ENCODE measurements around the gene KCNH3.
A peak's percentile ranks its signal among the peaks of the same experiment; 100 is the strongest.

Gene KCNH3

DNA sequence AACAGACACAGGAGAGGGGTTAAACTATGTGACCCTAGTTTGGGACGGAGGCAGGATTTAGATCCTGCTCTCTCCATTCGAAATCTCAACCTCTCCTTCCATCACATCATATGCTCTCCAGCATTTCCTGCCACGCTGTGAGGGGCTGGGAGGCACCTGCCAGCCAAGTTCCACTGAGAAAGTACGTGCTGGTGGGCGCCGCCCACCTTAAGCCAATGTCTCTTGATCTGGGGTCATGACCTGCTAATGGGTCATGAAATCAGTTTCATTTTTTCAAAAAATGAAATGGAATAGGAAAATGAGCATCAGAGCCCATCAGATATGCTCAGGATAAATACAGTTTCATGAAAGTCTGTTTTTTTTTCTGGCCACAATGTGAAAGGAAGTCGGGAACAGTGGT, 21.9 kb downstream of the KCNH3 start:
- no peak for DNase-seq (ENCODE audit: low spot score)

GRCh38 chr12:49562233-49562632, 23.4 kb downstream of the KCNH3 start:
- no peak for DNase-seq (ENCODE audit: low spot score)

DNA sequence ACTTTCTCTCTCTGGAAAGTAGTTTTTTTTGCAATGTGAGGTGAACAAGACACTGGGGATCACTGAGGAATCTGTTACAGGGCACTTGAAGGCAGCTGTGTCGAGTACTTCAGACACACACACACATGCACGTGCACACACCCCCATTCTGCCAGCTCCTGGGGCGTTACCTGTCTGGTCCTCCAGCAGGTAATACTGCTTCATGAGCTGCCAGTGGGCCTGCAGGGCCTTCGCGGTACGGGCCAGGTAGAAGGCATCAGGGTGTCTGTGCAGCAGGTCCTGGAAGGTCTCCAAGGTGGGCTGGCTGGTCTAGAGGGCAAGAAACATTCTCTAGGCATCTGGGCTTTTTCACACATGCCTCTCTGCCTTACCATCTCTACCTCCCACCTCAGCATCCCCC, 24.0 kb downstream of the KCNH3 start:
- DNase-seq (ENCODE audit: low spot score): no peak

- DNase-seq (ENCODE audit: low spot score): no peak
Measured at GRCh38 chr12:49563951-49564685, 25.3 kb downstream of the KCNH3 start.

DNA sequence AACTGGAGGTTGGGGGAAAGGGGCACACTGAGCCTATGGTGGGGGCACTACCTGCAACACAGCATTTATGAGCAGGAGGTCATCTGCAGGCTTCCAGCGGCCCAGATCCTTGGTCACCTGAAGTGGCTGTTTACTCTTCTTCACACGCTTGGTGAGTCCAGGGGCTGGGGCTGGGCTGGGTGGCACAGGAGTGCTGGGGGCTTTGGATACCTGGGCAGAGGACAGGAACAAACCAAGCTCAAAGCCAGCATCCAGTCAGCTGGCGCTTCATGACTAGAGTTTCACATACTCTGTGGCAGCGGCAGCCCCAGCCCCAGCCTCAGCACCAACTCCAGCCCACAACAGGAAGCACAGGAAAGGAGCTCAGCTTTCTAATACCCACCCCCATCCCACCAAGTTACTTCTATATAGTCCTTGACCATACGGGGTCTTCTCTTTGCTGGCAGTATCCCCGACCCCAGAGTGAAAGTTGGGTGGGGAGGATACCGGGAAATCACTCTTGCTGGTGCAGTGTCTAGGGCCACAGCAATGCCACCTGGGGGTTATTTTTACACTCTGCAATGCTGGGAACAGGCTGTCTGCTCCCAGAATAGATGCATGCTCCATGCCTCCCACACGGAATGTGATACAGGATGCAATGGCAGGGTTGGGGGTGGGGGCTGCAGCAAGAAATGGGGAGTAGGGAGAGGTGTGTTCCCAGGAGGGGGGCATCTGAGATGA, 26.0 kb downstream of the KCNH3 start:
- no peak for DNase-seq (ENCODE audit: low spot score)

GRCh38 chr12:49565406-49566265, 26.8 kb downstream of the KCNH3 start:
- DNase-seq (ENCODE audit: low spot score): no peak

GRCh38 chr12:49566361-49566760, 27.5 kb downstream of the KCNH3 start:
- no peak for DNase-seq (ENCODE audit: low spot score)

- peak; percentile 18 for DNase-seq (ENCODE audit: low spot score)
Measured at GRCh38 chr12:49567302-49567610, 28.4 kb downstream of the KCNH3 start.

- DNase-seq (ENCODE audit: low spot score): peak; percentile 93
Measured at GRCh38 chr12:49567611-49568441, 29.0 kb downstream of the KCNH3 start, which contains the start of gene MCRS1. Gene MCRS1 (minus strand): TSS chr12:49568142. CDS start chr12:49566731, 1,411 bp downstream.

- peak; percentile 82 for DNase-seq (ENCODE audit: low spot score)
Measured at GRCh38 chr12:49568442-49569162, 29.8 kb downstream of the KCNH3 start.

GRCh38 chr12:49577589-49578315, 38.9 kb downstream of the KCNH3 start:
- no peak for DNase-seq (ENCODE audit: low spot score)

DNA sequence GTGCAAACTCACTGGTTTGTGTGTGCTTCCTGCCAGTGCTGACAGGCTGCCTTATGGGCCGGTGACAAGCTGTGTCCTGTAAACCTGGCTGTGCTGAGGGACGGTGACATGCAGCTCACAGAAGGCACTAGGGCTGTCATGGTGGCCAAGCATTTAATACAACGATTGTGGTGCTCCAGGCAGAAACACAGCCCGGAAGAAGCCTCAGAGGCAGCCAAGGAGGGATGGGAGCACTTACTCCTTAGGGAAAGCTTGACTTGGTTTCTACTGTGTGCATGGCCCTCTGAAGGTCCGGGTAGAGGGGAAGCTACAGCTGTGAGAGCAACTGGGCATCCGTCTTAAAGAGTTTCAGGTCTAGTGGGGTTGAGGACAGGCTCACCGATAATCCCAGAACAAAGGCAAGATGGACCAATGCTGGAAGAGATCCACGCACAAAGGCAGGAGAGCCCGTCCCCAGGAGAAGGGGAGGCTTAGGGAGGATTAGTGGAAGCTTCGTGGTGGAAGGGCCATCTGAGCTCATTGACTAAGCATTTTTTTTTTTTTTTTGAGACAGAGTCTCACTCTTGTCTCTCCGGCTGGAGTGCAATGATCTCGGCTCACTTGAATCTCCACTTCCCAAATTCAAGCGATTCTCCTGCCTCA, 39.8 kb downstream of the KCNH3 start:
- no peak for DNase-seq (ENCODE audit: low spot score)

GRCh38 chr12:49580572-49581535, 42.0 kb downstream of the KCNH3 start:
- peak; percentile 61 for DNase-seq (ENCODE audit: low spot score)

DNA sequence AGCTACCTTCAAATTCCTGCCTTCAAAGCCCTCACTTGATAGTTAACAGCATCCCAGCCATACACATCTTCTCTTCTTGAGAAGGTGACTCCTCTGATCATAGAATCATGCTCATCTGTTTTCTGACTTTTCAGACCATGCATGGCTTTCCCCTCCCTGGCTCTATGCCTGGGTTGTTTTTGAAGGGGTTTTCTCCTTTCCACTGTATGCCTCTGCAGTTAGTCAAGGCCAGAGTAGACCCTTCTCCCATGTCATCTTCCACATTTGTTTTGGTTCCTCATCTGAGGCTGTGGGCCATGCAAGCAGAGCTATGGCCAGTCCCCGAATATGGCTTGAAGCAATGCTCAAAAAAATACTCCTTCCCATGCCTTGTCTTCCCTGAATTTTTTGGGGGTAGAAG, 43.4 kb downstream of the KCNH3 start:
- no peak for DNase-seq (ENCODE audit: low spot score)

DNA sequence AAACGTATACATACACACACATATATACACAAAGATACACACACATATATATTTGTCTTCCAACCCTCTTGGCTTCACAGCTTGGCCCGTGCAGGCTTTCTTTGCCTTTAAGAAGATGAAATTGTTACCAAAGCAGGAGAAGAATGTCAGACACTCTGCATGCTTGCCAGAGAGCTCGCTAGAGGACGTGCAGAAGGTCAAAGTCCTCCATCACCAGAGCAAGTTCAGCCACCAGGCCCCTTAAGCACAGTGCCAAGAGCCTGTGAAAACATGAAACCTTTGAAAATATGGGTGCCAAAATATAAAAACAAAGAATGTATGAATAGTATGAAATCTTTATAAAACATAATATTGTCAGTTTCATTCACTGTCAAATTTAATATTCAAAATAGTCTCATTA, 44.0 kb downstream of the KCNH3 start:
- DNase-seq (ENCODE audit: low spot score): no peak

DNA sequence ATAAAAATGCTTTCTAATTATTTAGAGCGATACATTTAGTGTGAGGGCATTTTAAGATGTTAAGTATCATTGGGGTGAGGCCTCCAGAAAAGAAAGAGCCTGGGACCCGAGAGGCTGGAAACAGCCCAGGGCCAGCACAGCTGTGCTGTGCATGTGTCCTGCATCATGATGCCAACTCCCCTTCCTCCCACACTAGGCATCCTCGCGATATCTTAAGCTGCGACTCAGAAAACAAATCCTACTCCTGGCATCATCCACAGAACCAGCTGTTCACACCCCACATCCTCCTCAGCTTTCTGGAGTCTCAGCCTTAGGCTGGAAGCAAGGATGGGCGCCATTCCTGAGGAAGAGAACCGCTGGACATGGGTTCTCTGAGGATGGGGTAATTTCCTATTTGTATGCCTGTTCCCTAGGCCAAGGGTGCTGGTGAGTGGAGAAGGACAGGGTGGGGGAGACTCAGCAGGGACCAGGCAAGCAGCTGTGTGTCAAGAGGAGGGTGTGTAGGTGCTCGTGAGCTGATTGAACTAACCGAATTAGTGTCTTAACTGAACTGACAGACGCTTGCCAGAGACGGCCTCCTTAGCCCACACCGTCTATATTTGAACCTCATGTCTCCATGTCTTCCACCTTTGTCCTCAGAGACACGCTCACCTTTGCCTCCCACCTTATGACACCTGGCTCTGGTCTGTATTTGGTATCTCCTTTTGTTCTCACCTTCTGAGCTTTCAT, 44.7 kb downstream of the KCNH3 start:
- no peak for DNase-seq (ENCODE audit: low spot score)

GRCh38 chr12:49584591-49584990, 45.8 kb downstream of the KCNH3 start:
- DNase-seq (ENCODE audit: low spot score): no peak
